Testis (tissue), 3 donors: ENCODE data around the gene SWT1. TPM values are rescaled to one million over a fixed set of nuclear protein-coding genes. Genes with fewer than 3 reads are reported as not detected.
"Not testable (repeated sequence)": the region's sequence is repeated elsewhere in the genome, so short reads cannot be mapped to it uniquely, and the experiment has no call there.

Experiments
- DNase-seq: peaks from one replicate; pipeline ENCODE4 v3.0.0-alpha.2; 2019
- H3K27ac ChIP-seq, 2 donors: fragments of 200-600 bp; sonication (generic); one replicate each; pipeline ENCODE4 v1.5.1; 2019
- H3K27me3 ChIP-seq: fragments of 200-600 bp; sonication (generic); one replicate; pipeline ENCODE4 v1.5.1; 2019
- H3K36me3 ChIP-seq: fragments of 200-600 bp; sonication (generic); one replicate; pipeline ENCODE4 v1.5.1; 2017; ENCODE audit warnings: low read depth; ENCODE audit errors: missing control alignments
- H3K4me1 ChIP-seq: fragments of 200-600 bp; sonication (generic); one replicate; pipeline ENCODE4 v1.5.1; 2019
- H3K4me3 ChIP-seq, 2 donors: fragments of 200-600 bp; sonication (generic); one replicate each; pipeline ENCODE4 v1.5.1; 2017 to 2019
- H3K9me3 ChIP-seq: fragments of 200-600 bp; sonication (generic); one replicate; pipeline ENCODE4 v1.5.1; 2017
- POLR2A ChIP-seq: fragments of 450-650 bp; IDR thresholded peaks from one replicate; pipeline ENCODE4 v1.6.1; 2017; ENCODE audit warnings: antibody characterized with exemption, mild to moderate bottlenecking, moderate library complexity
- WGBS, 2 donors: methylation state at CpG; one replicate each; pipeline ENCODE4 v1.1.5; 2018; 5-methylcytosine and 5-hydroxymethylcytosine counted together
- intact Hi-C: fragments of 100-400 bp; cut with DNase I; formaldehyde crosslinking; loops from one replicate; pipeline ENCODE4 v1.15.1; 2023; ENCODE audit warnings: low total_unique reads
- polyA plus RNA-seq: library from polyadenylated mRNA; stranded (reverse); fragments of 350-450 nt; fragmentation: Illumina TruSeq; extraction: RNeasy Lipid Tissue Mini Kit (QIAGEN cat#74804); gene quantifications from one replicate; pipeline ENCODE4 v1.2.3, GENCODE V29; 2014; ENCODE audit warnings: low read depth, low replicate concordance; ENCODE audit not compliant: insufficient read depth
- total RNA-seq, 2 donors: library from RNA; depleted of rRNA; stranded (reverse); fragments of >200 nt; gene quantifications; one replicate each; pipeline ENCODE4 v1.2.3, GENCODE V29; 2016
- TF ChIP-seq, protein P1 (sequence below), 3 experiments: fragments of 450-650 bp in 2 of 3; fragments of 200-600 bp in 1 of 3; sonication (generic) in 1 of 3; IDR thresholded peaks; one replicate each; pipeline ENCODE4 v1.5.1; 2016 to 2019; ENCODE audit warnings: antibody characterized with exemption in 3 of 3, mild to moderate bottlenecking in 2 of 3, moderate library complexity in 1 of 3

SWT1 gene
- total and polyA plus RNA-seq, 3 donors from 2014 or later, result 29.0 to 44.6 (median 38.3) TPM

DNA sequence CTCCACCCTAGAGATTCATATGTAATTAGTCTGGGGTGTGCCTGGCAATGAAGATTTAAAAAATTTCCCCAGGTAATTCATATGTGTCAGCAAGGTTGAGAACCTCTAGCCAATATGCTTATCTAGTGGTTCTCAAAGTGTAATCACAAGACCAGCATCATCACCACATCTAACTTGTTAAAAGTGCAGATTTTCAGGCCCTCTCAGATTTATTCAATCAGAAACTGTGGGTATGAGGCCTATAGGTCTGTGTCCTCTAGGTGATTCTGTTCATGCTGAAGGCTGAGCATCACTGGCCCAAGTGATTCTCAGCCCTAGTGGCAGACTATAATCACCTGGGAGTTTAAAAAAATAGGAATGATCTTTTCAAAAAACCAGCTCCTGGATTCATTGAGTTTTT lies 75.9 kb downstream of the SWT1 start:
- Histone ChIP-seq H3K27ac (no peak overlapping the region), H3K4me1 (no peaks in the 10 kb centered on the region), H3K4me3 (no peak overlapping the region), H3K36me3 (no peaks in the 10 kb centered on the region), H3K27me3 (no peaks in the 10 kb centered on the region), H3K9me3 (no peaks in the 10 kb centered on the region)
- TF ChIP-seq POLR2A, result no peak
- TF ChIP-seq, protein P1, sequence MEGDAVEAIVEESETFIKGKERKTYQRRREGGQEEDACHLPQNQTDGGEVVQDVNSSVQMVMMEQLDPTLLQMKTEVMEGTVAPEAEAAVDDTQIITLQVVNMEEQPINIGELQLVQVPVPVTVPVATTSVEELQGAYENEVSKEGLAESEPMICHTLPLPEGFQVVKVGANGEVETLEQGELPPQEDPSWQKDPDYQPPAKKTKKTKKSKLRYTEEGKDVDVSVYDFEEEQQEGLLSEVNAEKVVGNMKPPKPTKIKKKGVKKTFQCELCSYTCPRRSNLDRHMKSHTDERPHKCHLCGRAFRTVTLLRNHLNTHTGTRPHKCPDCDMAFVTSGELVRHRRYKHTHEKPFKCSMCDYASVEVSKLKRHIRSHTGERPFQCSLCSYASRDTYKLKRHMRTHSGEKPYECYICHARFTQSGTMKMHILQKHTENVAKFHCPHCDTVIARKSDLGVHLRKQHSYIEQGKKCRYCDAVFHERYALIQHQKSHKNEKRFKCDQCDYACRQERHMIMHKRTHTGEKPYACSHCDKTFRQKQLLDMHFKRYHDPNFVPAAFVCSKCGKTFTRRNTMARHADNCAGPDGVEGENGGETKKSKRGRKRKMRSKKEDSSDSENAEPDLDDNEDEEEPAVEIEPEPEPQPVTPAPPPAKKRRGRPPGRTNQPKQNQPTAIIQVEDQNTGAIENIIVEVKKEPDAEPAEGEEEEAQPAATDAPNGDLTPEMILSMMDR (IDR thresholded peaks at IDR 0.05), result no peak
- DNase-seq, result no peak
- intact Hi-C loops, result no loop called here

DNA sequence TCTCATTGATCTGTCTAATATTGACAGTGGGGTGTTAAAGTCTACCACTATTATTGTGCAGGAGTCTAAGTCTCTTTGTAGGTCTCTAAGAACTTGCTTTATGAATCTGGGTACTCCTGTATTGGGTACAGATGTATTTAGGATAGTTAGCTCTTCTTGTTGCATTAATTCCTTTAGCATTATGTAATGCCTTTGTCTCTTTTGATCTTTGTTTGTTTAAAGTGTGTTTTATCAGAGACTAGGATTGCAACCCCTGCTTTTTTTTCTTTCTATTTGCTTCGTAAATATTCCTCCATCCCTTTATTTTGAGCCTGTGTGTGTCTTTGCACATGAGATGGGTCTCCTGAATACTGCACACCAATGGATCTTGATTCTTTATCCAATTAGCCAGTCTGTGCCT lies 77.2 kb downstream of the SWT1 start:
- H3K4me1 ChIP-seq, H3K27me3 ChIP-seq, intact Hi-C loops, H3K27ac ChIP-seq, DNase-seq, H3K4me3 ChIP-seq, H3K36me3 ChIP-seq, H3K9me3 ChIP-seq: not testable (repeated sequence)
- WGBS, 2 donors, result 93% methylated on average over 1 of the region's 1 CpG

DNA sequence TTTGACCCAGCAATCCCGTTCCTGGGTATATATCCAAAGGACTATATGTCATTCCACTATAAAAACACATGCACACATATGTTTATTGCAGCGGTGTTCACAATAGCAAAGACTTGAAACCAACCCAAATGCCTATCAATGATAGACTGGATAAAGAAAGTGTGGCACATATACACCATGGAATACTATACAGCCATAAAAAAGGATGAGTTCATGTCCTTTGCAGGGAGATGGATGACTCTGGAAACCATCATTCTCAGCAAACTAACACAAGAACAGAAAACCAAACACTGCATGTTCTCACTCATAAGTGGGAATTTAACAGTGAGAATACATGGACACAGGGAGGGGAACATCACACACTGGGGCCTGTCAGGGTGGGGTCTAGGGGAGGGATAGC lies 80.2 kb downstream of the SWT1 start:
- H3K4me3 ChIP-seq, intact Hi-C loops, H3K36me3 ChIP-seq, H3K27ac ChIP-seq, DNase-seq, H3K4me1 ChIP-seq, H3K27me3 ChIP-seq, H3K9me3 ChIP-seq: not testable (repeated sequence)
- 89 to 93% methylated on average over 2 of the region's 2 CpGs for WGBS, 2 donors

DNA sequence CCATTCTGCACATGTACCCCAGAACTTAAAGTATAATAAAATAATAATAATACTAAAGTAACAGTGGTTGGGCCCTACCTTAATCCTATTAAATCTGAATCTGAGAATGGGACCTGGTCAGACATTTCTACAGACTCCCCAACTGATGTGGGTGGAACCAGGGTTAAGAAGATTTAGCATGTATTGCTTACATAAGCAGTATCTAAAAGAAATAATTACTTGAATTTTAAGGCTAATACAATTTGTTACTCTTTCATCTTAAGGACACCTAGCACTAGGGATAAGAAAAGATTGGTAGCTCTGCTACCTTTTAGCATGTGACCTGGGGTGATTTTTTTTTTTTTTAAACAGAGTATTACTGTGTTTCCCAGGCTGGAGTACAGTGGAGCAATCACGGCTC lies 80.7 kb downstream of the SWT1 start:
- Histone ChIP-seq H3K9me3 (no peaks in the 10 kb centered on the region), H3K4me1 (no peaks in the 10 kb centered on the region), H3K27me3 (no peaks in the 10 kb centered on the region), H3K27ac (no peak overlapping the region), H3K36me3 (no peaks in the 10 kb centered on the region), H3K4me3 (no peak overlapping the region)
- DNase-seq, result no peak
- intact Hi-C loops, result no loop called here
- WGBS, 2 donors, result 94 to 97% methylated on average over 1 of the region's 1 CpG
- TF ChIP-seq POLR2A, result no peak
- TF ChIP-seq, protein P1 (IDR thresholded peaks at IDR 0.05), result no peak

DNA sequence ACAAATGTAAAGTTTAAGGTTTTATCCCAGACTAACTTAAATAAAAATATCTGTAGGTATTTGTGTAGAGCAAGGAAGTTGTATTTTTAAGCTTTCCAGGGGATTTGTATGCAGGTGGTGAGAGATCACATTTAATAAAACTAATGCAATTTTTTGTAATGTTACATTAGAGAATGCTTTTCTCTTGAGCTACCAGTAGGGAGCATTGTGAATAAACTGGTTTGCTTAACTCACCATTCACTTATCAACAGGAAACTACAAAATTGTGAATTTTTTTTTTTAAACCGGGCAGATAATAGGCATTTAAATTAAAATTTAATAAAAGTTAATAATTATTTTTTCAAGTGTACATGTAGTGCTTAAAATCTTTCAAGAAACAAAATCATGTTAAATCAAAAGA lies 81.5 kb downstream of the SWT1 start:
- DNase-seq, result no peak
- Histone ChIP-seq H3K4me3 (no peak overlapping the region), H3K27ac (no peak overlapping the region), H3K4me1 (no peaks in the 10 kb centered on the region), H3K36me3 (no peaks in the 10 kb centered on the region), H3K27me3 (no peaks in the 10 kb centered on the region), H3K9me3 (no peaks in the 10 kb centered on the region)
- intact Hi-C loops, result no loop called here
- TF ChIP-seq, protein P1 (IDR thresholded peaks at IDR 0.05), result peak in 2 of 3 experiments; percentile 14 to 25
- TF ChIP-seq POLR2A, result no peak
- 77 to 91% methylated on average over 1 of the region's 1 CpG for WGBS, 2 donors

DNA sequence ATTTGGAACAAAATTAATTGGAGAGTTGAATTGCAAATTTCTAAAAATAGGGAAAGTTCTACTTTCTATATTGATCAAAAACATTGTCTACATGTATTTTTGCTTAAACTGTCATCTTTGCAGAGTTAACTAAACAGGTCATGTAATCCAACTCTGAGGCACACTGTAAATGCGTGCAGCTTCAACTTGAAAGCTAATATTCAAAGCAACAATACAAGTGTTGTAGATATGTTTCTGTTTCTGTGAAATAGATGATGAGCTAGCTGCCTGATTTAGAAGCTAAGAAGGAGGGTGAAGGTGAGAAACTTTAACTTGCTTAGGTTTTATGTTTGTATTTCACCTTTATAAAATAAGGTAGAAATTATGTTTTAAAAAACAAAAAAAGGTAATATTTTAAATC lies 82.9 kb downstream of the SWT1 start:
- TF ChIP-seq, protein P1 (IDR thresholded peaks at IDR 0.05), result no peak
- no peak for TF ChIP-seq POLR2A
- DNase-seq, result no peak
- WGBS, 2 donors, result 59 to 68% methylated on average over 1 of the region's 1 CpG
- no peak overlapping the region for H3K27ac ChIP-seq
- no peaks in the 10 kb centered on the region for H3K4me1 ChIP-seq
- no peaks in the 10 kb centered on the region for H3K36me3 ChIP-seq
- intact Hi-C loops, result no loop called here
- no peaks in the 10 kb centered on the region for H3K27me3 ChIP-seq
- H3K9me3 ChIP-seq, result no peaks in the 10 kb centered on the region
- no peak overlapping the region for H3K4me3 ChIP-seq
